Neutrophil (primary cell): Measurements from ENCODE around the gene TMEM47.

Experiments used
- H3K27ac ChIP-seq: fragments of 200-600 bp; sonication (generic); 2 replicates; pipeline ENCODE4 v1.5.1; 2016; ENCODE audit warnings: mild to moderate bottlenecking, moderate library complexity
- H3K27me3 ChIP-seq: fragments of 200-600 bp; sonication (generic); 2 replicates; pipeline ENCODE4 v1.6.0; 2016; ENCODE audit warnings: mild to moderate bottlenecking
- H3K36me3 ChIP-seq: fragments of 200-600 bp; sonication (generic); 2 replicates; pipeline ENCODE4 v1.5.1; 2017
- H3K4me1 ChIP-seq, 2 experiments: fragments of 200-600 bp in 1 of 2; sonication (generic) in 1 of 2; 1 replicate in 1 of 2; 2 replicates in 1 of 2; pipeline versions ENCODE4 v1.5.1 to v1.6.1; 2013 to 2016; ENCODE audit warnings: low read depth in 1 of 2, low read length in 1 of 2, mild to moderate bottlenecking in 1 of 2, moderate library complexity in 1 of 2; ENCODE audit not compliant: control insufficient read depth in 1 of 2, insufficient read depth in 1 of 2
- H3K4me3 ChIP-seq, 2 experiments: fragments of 200-600 bp in 1 of 2; sonication (generic) in 1 of 2; 1 replicate in 1 of 2; 2 replicates in 1 of 2; pipeline ENCODE4 v1.5.1; 2013 to 2016; ENCODE audit warnings: low read depth in 1 of 2, low read length in 1 of 2, mild to moderate bottlenecking in 1 of 2, moderate library complexity in 1 of 2
- H3K9me3 ChIP-seq: fragments of 200-600 bp; sonication (generic); 2 replicates; pipeline ENCODE4 v1.5.1; 2016
- TF ChIP-seq, protein P1 (sequence below): fragments of 200-600 bp; sonication (generic); IDR thresholded peaks from 2 replicates; pipeline ENCODE4 v1.5.1; 2016; ENCODE audit warnings: antibody characterized with exemption

Gene TMEM47

DNA sequence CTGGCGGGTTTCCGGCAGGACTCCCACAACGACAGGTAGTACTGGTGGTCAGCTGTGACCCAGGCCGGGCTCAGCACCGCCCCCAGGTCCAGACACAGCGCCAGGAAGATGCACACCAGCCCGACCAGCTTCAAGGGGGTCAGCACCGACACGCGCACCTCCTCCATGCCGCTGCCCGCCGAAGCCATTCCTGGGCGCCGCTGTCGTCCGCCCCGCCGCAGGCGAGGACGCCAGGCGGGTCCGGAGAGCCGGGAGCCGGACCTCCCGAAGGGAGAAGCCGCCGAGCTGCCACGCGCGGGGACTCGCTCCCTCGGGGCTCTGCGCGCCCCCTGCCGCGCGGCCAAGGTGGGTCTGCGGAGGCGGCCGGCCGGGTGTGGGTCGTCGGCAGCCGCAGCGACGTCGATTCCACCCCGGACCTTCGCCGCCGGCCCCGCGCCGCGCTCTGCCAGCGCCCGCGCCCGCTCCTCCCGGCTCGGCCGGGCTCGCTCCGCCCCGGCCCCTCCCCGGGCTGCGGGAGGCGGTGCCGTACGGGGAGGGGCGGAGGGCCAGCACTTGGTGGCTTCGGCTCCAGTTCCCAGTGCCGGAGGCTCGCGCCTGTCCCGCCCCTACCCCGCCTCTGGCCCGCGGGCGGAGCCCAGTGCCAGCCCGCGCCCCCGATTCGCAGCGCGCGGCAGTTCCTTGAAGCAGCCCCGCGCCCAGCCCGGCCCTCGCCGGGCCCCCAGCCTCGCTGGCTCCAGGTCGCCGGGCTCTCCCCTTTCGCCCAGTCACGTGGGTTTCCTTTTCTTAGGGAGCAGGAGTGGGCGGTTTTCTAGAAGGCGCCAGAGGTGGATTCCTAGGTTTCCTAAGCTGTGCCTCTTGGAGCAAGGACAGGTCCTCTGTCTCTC lies at the start of gene TMEM47:
TMEM47 (minus strand) TSS at position 444 of the 884 bp plus-strand sequence; CDS start at position 188, 256 bp downstream.
- Histone ChIP-seq H3K4me1 (no peaks in the 10 kb centered on the region), H3K4me3 (no peak within 1 kb of the TSS), H3K36me3 (no peaks in the 10 kb centered on the region), H3K27ac (no peak within 1 kb of the TSS), H3K27me3 (peaks cover 60% of the 10 kb centered on the region), H3K9me3 (no peaks in the 10 kb centered on the region)
- TF ChIP-seq, protein P1, sequence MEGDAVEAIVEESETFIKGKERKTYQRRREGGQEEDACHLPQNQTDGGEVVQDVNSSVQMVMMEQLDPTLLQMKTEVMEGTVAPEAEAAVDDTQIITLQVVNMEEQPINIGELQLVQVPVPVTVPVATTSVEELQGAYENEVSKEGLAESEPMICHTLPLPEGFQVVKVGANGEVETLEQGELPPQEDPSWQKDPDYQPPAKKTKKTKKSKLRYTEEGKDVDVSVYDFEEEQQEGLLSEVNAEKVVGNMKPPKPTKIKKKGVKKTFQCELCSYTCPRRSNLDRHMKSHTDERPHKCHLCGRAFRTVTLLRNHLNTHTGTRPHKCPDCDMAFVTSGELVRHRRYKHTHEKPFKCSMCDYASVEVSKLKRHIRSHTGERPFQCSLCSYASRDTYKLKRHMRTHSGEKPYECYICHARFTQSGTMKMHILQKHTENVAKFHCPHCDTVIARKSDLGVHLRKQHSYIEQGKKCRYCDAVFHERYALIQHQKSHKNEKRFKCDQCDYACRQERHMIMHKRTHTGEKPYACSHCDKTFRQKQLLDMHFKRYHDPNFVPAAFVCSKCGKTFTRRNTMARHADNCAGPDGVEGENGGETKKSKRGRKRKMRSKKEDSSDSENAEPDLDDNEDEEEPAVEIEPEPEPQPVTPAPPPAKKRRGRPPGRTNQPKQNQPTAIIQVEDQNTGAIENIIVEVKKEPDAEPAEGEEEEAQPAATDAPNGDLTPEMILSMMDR = no peak

DNA sequence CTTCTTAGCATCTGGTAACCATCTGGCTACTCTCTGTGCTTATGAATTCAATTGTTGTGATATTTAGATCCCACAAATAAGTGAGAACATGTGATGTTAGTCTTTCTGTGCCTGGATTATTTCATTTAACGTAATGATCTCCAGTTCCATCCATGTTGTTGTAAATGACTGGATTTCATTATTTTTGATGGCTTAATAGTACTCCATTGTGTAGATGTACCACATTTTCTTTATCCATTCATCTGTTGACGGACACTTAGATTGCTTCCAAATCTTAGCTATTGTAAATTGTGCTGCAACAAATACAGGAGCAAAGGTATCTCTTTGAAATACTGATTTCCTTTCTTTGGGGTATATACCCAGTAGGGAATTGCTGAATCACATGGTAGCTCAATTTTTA lies 30.0 kb upstream of the TMEM47 start:
- TF ChIP-seq, protein P1 = no peak
- no peak overlapping the region for H3K4me3 ChIP-seq
- H3K27ac ChIP-seq = no peak overlapping the region
- H3K27me3 ChIP-seq = no peaks in the 10 kb centered on the region
- H3K4me1 ChIP-seq = no peaks in the 10 kb centered on the region
- H3K36me3 ChIP-seq = no peaks in the 10 kb centered on the region
- no peaks in the 10 kb centered on the region for H3K9me3 ChIP-seq

DNA sequence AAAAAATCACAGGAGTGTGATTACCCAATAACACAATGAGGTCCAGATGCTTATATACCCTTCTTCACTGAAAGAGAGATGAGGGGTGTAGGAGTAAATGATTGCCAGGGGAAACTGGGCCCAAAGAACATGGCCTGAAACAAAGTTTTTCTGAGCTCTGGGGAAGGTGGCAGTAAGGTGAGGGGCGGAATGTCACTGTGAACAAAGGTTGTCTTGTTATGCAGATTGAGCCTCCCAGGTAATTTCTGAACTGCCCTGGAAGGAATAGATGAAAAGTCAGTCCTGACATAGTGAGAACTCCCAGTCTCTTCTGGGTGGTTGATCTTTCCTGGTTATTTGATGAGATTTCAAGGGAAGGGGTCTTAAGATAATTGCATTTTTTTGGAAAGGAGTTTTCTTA lies 2.5 kb upstream of the TMEM47 start:
- no peaks in the 10 kb centered on the region for H3K36me3 ChIP-seq
- no peaks in the 10 kb centered on the region for H3K9me3 ChIP-seq
- no peaks in the 10 kb centered on the region for H3K4me1 ChIP-seq
- no peak overlapping the region for H3K27ac ChIP-seq
- TF ChIP-seq, protein P1 = no peak
- no peak overlapping the region for H3K4me3 ChIP-seq
- peaks cover 50% of the 10 kb centered on the region for H3K27me3 ChIP-seq

DNA sequence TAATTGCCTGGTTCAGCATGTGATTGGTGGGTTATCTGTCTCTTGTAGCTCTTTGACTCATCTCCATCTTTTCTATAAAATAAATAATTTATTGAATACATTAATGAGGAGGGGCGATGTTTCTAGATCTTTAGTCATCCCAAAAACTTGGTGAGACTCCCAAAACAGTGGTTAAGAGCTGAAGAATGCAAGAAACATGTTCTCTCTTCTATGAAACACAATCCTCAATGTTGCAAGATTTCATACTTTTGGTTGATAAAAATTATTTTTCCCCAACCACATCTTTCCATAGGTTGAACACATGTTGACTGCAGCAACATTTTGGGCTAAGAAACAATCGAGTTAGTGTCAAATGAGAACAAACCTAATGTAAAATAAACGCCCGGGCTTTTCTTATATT lies 1.2 kb upstream of the TMEM47 start:
- TF ChIP-seq, protein P1 = no peak
- Histone ChIP-seq H3K4me3 (no peak overlapping the region), H3K36me3 (no peaks in the 10 kb centered on the region), H3K27ac (no peak overlapping the region), H3K27me3 (peaks cover 60% of the 10 kb centered on the region), H3K4me1 (no peaks in the 10 kb centered on the region), H3K9me3 (no peaks in the 10 kb centered on the region)

DNA sequence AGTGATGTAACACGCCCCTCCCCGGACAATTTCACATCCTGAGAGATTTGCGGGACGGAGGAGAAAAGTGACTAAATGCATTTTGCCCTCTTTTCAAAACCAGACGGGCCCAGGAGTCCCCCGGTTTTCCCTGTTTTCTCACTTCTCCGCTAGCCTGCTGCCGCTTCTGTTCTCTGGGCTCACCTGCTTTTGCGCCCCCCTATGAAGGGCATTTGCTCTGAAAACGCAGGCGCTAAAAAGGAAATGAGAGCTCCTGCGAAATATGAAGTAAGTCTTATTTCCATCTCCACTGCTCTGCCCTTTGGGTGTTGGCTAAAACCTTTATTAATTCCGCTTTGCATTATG lies 613 bp upstream of the TMEM47 start:
- Histone ChIP-seq H3K36me3 (no peaks in the 10 kb centered on the region), H3K4me1 (no peaks in the 10 kb centered on the region), H3K27me3 (peaks cover 60% of the 10 kb centered on the region), H3K4me3 (no peak overlapping the region), H3K27ac (no peak overlapping the region), H3K9me3 (no peaks in the 10 kb centered on the region)
- TF ChIP-seq, protein P1 = no peak
